NCI-H345 treated with DMSO at 0.1 percent for 48 hours (cell line): ENCODE results near the gene PTPRM.
A peak's percentile ranks its signal among the peaks of the same experiment; 100 is the strongest.

Experiments used
- DNase-seq: peaks from one replicate; lab custom pipeline; 2025; ENCODE audit not compliant: unreplicated experiment; lab: John Stamatoyannopoulos, UW

Gene PTPRM

DNA sequence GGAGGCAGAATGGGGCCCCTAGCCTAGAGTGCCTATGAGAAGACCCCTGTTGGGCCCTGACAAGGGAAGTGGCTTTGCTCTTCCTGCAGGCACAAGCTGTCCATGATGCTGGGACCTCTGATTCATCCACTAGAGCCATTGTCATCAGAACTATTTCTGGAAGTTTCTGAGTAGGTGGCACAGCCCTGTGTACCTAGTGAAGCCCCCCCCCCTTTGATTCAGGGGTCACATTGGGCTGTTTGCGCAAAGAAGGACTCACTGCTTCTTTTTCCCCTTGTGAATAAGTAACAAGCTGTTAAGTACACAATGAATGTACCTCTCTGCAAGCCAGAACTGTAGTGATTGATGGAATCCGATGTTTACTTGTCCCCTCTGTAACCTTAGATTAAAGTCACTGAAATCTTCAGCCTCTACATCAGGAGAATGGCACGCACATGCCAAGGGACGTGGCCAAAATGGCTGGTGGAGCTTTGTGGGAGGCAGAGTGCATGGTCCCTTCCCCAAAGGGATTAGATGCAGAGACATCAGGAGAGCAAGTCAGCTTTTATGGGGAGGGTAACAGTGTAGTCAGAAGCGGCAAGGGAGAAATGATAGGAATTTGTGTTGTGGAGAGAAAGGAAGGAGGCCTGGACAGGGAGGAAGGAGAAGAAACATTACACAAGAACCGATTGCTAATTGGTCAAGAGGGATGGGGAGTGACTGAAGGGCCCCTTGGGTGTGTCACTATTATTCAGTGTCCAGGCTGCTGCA lies 774.5 kb downstream of the PTPRM start:
- DNase-seq, result no peak

DNA sequence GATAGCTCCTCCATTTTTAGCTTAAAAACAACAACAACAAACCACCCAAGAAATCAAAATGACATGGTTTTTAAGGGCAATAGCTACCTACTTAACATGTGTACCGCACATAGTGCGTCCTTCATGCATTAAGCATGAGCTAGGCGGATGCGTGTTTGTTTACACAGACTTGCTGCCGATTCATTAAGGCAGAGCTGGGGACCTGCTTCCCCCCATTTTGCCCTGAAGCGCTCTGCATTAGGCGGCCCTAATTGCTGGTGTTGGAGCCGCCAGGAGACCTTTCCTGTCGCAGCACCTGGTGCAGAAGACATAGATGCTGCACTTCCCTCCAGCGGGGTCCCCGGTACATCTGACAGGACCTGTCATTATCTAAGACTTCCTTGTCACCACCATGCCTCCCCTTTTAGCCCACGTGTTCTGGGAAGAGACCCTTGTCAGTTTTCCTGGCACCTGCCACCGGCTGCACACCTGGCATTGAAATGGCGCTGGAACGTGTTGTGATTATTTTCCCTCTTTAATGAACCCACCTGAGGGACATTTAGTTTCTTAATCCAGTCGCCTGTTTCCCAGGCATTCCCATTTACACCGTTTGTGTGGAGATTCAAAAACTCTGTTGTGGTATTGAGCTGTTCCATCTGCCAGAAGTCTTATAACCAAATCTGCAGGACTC lies 781.1 kb downstream of the PTPRM start:
- DNase-seq, result peak; percentile 80

DNA sequence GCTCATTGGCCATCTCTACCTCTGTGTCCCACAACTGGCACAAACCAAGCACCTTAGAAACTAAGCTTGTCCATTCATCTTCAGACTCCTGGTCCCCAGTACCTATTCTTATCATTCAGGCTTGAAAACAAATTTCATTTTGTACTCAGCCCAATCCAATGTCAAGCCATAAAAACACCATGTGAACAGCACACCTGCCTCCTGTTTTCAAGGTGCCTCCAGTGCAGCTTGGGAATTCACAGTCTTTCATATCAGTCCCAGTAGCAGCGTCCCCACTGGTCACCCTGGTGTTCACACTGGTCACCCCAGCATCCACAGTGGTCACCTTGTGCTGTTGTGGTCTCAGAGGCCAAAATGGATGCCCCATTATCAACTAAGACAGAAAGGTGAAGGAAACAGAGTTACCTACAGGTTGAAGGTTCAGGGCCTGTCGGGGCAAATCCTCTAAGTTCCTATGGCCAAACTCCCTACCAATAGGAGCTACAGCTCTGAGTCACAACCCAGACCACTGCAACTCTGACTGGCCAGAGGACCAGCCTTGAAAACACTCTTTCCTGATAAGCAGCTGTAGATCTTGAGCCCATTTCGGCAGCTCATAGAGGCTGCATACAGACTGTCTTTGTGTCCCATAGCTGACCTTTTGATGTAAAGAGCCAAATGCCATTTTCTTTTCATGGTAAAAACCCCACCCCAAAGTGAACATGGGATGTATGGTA lies 782.6 kb downstream of the PTPRM start:
- DNase-seq, result no peak

DNA sequence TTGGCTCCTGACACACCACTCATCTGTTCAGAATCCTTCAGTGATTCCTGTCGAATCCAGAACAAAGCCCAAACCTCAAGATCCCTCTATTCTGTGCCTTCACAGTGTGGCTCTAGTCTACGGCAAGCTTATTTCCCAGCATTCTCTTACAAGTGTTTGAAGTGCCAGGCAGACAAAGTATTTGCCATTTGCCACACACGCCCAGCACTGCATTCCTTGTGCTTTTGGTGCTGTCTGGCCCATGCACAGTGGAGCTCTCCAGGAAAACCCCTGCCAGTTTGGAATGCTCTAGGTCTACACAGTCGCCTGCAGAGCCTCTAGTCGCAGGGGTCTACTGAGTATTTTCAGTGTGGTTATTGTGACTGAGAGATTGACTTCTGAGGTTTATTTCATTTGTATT lies 783.5 kb downstream of the PTPRM start:
- DNase-seq, result no peak

DNA sequence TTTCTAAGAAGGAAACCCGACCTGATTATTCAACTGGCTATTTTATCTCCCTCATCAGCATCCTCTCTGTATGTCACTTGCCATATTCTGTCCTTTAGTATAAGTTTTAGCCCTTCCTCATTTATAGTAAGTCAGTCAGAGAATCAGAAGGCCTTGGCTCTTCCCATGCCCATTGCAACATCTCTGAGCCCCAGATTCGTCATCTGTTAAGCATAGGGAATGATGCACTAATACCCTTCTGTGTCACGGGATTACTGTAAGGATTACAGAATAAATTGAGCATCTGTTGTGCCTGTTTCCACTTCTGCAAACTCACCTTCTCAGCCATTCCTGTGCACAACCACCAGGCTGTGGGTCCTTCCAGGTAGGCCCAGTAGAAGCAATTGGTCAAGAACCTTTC lies 784.0 kb downstream of the PTPRM start:
- DNase-seq, result no peak

DNA sequence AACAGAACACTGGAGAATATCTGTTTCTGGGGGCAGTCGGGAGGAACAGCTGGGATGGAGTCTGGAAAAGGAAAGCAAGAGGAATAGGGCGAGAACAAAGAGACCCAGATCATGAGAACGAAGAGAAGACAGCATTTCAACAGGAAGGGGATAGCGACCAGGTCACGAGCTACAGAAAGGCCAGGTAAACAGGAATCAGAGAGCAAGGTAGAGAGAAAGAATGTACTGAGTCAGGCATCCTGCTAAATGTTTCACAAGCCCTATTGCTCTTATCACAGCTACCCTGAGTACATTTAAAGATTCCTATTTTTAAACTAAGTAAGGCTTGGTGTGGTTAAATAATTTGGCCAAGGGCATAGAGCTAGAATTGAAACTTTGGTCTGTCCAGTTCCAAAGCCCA lies 787.2 kb downstream of the PTPRM start:
- DNase-seq, result no peak

DNA sequence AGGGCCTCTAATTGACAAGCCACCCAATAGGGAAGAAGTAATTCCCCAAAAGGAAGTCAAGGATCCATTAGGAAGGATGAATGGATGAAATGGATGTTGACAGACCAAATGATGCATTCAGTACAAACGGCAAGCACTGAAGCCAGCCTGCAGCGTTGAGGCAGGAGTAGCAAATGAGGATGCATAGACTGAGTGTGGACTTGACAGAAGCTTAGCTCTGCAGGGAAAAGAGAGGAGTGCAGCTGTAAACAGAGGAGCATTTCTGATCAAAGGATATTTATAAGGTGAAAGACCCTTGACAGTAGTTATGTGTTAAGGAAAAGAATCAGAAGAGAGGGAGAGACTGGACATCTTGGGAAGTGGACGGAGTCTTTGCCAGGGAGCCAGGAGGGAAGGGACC lies 788.9 kb downstream of the PTPRM start:
- DNase-seq, result no peak

DNA sequence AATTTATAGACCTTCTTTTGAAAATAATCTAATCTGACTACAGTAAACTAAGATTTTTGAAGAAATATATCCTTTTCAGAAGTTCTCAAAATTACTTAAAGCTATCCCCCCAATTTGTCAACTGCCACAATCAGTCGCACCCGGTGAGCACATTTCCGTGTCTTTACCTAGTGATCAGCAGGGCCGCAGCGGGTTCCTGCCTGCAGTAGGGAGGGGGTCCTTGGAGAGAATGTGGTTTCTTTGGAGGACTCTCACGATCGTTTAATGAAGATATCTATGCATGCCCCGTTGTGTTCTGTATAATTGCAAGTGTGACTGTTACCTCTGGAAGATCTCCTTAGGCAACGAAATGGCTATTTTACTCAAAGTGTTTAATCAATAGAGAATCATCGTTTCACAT lies 790.2 kb downstream of the PTPRM start:
- no peak for DNase-seq

DNA sequence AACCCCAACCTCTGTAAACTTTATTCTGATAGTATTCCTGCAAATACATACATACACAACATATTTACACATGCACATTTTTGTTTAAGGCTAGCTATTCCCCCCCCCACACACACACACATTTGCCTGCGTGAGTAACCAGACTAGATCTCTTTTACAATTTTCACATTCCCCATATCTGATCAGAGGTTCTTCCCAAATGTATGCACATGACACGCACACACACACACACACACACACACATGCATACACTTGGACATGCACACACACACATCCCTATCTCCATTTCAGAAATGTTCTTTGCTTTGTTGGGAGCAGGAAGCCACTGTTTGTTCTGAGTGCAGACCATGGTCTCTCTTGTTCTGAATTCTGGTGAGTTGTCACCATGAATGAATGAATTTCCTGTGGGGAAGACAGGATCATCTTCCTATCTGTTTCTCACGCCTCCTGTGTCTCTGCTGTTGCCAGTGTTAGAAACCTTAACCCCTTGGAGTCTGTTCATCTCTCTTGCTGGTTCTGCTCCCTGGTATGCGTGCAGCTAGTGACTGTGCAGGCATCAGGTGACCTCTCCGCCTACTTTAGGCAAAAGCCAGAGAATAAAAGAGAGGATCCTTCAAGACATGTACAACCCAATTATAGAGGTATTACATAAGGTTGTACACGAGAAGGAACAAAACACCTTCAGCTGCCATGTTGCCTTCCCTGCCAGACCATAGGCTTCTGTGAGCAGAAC lies 791.1 kb downstream of the PTPRM start:
- no peak for DNase-seq

DNA sequence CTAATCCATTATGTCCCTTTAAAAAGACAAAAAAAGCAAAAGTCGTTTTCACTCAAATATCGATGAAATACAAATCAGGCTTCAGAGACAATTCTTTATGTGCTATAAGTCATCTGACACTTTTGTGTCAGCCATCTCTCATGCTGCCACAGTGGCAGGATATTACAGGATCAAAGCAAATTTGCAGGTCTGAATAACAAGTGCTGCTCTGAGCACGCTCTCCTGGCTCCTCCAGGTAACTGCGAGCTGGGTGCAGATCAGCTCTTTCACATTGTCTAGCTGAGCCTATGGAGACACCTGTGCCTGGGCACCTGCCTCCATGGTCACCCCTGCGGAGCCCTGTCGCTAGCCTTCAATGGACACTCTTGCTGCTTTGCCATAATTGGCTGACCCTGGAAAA lies 792.0 kb downstream of the PTPRM start:
- no peak for DNase-seq

DNA sequence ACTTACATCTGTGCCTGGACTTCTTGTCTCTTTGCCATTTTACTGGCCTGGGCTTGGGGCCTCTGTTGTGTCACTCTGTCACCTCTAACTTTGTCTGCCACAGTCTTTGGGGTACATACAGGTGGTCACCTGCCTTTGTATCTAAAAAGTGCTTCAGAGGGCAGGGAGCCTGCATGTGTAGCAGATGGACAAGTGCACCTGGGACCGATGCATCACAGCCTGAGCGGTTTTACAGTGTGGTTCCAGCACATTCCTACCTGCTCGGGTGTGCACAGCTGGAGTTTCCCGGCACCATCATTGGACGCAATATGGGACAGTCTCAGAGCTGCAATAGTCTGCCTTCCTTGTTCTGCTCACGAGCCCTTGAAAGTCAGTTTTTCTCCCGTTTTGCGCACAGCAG lies 792.4 kb downstream of the PTPRM start:
- no peak for DNase-seq

DNA sequence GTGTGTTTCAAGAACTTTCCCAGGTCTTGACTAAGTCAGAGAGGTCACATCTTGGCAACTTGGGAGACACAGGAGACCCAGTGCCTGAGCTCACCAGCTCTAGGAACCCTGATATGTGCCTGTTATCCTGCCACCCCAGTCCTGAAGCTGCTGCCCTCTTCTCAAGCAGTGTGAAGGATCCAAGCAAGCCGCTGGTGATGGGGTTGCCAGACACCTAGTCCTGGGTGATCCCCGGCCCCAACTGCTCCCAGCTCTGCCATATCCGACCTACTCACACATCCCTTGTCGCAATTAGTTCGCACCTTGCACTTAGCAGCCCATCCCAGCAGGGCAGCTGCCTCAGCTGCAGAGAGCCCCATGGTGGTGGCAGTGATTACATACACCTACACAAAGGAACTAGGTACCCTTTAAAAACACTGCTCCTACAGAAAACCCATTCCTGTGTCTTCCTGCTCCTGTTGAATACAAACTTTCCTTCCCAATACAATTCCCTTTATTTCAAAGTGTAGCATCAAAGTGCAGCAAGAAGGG lies 794.9 kb downstream of the PTPRM start:
- no peak for DNase-seq

DNA sequence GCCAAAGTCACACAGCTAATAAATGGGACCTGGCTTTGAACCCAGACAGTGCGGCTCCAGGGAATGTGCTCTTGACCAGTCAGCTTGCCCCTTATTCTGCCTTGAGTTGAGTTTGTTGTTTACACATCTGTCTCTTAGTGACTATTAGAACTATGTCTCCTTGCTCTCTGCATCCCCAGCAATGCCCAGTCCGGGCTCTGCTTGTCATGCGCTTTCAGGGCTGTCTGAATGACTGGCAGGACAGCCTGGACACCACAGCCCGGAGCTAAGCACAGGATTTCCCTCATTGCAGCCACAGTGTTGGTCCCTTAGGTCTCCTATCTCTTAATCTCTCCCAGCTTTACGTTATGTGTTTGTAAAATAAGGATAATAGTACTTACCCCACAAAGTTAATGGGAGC lies 795.7 kb downstream of the PTPRM start:
- no peak for DNase-seq

DNA sequence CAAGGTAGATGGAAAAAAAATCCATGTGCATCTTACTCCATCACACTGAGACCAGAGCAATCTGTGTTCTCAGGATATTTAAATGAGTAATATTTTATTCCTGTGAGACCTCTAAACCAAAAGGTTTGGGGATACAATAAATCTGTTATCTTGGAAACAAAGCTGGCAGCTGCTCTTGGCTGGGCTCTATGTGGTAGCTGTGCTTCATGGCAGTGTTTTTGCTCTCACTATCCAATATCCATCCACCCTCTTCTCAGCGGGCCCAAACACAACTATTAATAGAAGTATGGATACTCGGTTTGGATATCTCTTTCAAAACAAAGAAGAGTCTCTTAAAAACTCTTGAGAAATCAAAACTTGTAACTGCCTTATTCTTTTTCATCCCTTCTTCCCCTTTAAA lies 797.3 kb downstream of the PTPRM start:
- no peak for DNase-seq

DNA sequence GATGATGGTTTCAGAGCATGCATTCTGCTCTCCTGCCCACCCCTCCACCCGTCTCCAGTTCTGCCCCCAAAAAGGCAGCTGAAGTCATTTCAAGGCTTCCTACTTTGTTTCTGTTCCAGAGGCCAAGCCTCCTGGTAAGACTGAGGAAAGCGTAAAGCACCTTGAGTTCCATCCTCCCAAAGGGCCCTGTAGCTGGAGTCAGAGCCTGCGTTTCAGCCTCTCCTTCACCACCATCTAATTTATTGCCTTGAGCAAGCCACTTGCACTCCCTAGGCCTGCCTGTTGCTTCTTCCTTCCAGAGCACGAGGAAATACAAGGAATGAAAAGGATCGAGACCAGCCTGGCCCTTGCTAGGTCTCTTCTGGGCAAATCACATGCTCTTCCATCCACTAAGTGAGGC lies 797.9 kb downstream of the PTPRM start:
- no peak for DNase-seq

DNA sequence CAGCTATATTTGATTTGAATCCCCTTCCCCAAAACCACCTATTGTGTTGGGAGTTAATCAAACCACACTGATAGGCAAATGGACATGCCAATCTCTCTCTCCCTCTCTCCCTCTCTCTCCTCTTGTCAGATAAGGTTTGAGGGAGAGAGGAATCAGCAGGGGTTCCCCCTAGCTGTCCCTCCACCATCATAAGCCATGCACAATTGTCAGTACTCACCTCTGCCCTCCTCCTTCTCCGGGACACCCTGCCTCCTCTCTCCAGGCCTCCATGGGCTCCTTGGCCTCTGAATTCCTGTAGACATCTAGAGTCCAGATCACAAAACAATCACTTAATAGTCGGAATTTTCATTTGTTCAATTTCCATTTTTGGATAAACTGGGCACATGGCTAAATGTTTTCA lies 798.4 kb downstream of the PTPRM start:
- DNase-seq, result no peak

DNA sequence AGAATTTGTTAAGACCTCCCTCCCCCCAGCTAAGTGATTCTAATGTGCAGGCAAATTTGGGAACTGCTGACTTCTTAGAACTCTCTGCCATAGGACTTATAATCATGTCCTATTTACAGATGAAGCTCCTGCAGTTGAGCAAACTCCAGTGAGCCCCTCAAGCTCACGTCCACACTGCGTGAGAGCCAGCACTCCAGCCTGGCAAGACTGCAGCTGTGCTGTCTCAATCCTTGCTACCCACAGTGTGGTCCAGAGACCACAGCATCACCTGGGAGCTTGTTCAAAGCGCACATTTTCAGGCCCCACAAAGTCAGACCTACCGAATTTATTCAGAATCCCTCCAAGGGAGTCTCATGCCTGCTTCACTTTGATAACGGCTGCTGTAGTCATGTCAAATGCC lies 799.0 kb downstream of the PTPRM start:
- no peak for DNase-seq

DNA sequence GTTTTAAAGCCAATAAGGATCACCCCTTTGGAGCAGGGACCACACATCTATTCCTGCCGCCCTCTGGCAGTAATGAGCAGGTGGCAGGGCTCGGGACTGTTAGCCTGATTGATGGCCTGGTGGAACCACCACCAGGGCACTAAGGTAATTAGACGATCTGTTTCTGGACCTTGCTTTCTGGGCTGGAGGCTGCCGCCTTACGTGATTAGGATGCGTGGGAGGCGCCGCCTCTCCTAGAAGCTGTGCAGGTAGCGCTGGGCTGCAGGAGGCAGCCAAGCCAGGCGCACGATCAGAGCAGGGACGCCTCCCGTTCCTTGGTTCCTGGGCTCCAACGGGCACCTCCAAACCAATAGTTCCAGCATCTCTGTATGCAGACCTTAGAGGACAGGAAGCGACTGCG lies 799.5 kb downstream of the PTPRM start:
- no peak for DNase-seq

DNA sequence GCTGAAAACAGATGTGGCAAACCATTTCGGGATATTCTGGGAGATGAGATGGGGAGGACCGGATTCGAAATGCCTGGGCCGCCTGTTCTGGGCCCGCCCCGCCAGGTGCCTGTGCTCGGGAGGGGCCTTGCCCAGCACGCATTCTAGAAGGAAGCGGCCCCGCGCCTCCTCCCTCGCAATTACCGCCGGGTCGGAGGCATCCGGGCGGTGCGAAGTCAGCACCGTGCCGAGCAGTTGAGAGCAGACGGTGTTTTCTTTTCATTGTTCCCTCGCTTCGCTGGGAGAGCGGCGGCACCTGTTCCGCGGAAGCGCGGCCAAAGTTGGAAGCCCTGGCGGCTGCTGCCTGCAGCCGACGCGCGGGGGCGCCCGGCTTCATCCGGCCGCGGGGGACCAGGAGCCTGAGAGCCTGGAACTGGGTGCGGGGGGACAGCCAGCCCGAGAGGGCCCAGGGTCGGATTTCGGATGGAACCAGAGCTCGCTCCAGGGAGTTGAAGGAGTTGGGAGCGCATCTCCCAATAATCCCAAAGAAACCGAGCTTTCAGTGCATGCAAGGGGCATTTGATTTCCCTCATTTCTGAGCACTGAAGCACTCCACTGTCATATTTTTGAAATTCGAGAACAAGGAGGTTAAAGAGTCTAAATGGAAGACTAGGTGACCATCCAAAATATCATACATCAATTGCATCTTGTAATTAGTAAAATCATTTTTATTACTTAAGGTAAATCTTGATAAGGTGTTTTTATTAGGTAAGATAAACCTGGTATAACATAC lies 800.3 kb downstream of the PTPRM start:
- peak; percentile 72 for DNase-seq

DNA sequence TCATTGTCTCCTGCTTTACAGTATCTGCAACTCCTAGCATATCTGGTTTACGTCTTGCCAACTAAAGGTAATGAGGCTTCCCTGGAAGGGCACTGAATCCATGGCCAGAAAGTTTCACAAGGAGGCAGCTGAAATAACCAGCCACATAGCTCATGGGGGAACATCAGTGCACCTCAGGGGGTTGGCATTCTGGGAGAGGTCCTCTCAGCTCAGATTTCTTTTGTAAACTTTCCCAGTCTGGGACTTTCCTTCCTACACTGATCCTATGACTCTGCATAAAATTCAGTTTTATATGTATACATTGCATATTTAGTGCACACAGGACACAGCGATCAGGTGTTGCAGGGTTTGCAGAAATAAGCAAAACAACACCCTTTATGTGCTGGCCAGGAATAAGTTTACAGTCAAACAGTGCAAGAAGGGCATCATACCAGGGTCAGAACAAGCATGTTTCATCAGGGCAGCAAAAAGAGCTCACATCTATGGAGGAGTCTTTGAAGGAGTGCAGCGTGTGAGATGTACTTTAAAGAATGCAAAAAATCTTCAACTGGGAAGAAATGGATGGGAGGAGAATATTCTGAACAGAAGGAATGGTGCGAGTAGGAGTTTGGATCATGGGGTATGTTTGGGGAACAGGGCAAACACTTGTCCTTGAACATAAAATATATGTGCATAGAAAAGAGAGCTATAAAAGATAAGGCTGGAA lies 801.5 kb downstream of the PTPRM start:
- no peak for DNase-seq
